Forelimb muscle (tissue), 1 donor: ENCODE results near the gene GTSF1L. TPM values are rescaled to one million over a fixed set of nuclear protein-coding genes. Genes with fewer than 3 reads are reported as not detected.

ENCODE experiments used
- DNase-seq: peaks from one replicate; pipeline ENCODE4 v3.0.0-alpha.2; 2013; ENCODE audit warnings: low read depth
- polyA plus RNA-seq: library from polyadenylated mRNA; unstranded; fragments of 120-200 nt; gene quantifications from one replicate; pipeline ENCODE4 v1.2.1, GENCODE V29; 2013; ENCODE audit not compliant: insufficient read length

Gene GTSF1L
- polyA plus RNA-seq, 1 donor: not detected

- no peak for DNase-seq
Observed at GRCh38 chr20:43716757-43717615, 9.8 kb downstream of the GTSF1L start.

- DNase-seq: no peak
Observed at GRCh38 chr20:43716123-43716522, 10.7 kb downstream of the GTSF1L start.

- DNase-seq: no peak
Observed at GRCh38 chr20:43715511-43715910, 11.3 kb downstream of the GTSF1L start.

- no peak for DNase-seq
Observed at GRCh38 chr20:43715044-43715443, 11.8 kb downstream of the GTSF1L start.

- DNase-seq: no peak
Observed at GRCh38 chr20:43711098-43711654, 15.6 kb downstream of the GTSF1L start.

- DNase-seq: no peak
Observed at GRCh38 chr20:43710370-43711044, 16.3 kb downstream of the GTSF1L start.

- DNase-seq: no peak
Observed at GRCh38 chr20:43702502-43702901, 24.3 kb downstream of the GTSF1L start.

GRCh38 chr20:43700627-43701026 lies 26.2 kb downstream of the GTSF1L start:
- DNase-seq: no peak

- DNase-seq: no peak
Observed at GRCh38 chr20:43699941-43700565, 26.7 kb downstream of the GTSF1L start.

GRCh38 chr20:43695571-43695970 lies 31.2 kb downstream of the GTSF1L start:
- no peak for DNase-seq

GRCh38 chr20:43694763-43695162 lies 32.0 kb downstream of the GTSF1L start:
- DNase-seq: no peak

- no peak for DNase-seq
Observed at GRCh38 chr20:43691928-43692524, 34.8 kb downstream of the GTSF1L start.

GRCh38 chr20:43690943-43691598 lies 35.7 kb downstream of the GTSF1L start:
- no peak for DNase-seq

GRCh38 chr20:43689165-43689564 lies 37.6 kb downstream of the GTSF1L start:
- DNase-seq: no peak

GRCh38 chr20:43686820-43687219 lies 40.0 kb downstream of the GTSF1L start:
- no peak for DNase-seq

GRCh38 chr20:43682446-43682845 lies 44.4 kb downstream of the GTSF1L start:
- DNase-seq: no peak

GRCh38 chr20:43681991-43682410 lies 44.8 kb downstream of the GTSF1L start:
- DNase-seq: no peak

GRCh38 chr20:43681468-43681942 lies 45.3 kb downstream of the GTSF1L start:
- DNase-seq: no peak

GRCh38 chr20:43680981-43681380 lies 45.8 kb downstream of the GTSF1L start:
- DNase-seq: no peak

GRCh38 chr20:43676368-43676767 lies 50.4 kb downstream of the GTSF1L start:
- DNase-seq: no peak
